ENCODE results near the gene CADPS2.
"Not testable (repeated sequence)": the region's sequence is repeated elsewhere in the genome, so short reads cannot be mapped to it uniquely, and the experiment has no call there.

CADPS2 gene

GRCh38 chr7:122658856-122659255, 227.4 kb downstream of the CADPS2 start:
- no peak for DNase-seq

GRCh38 chr7:122653685-122654084, 232.6 kb downstream of the CADPS2 start:
- no peak for DNase-seq

GRCh38 chr7:122652876-122653275, 233.4 kb downstream of the CADPS2 start:
- no peak for DNase-seq

GRCh38 chr7:122651451-122651850, 234.8 kb downstream of the CADPS2 start:
- DNase-seq: no peak

GRCh38 chr7:122643250-122643649, 243.0 kb downstream of the CADPS2 start:
- no peak for DNase-seq

GRCh38 chr7:122638459-122638858, 247.8 kb downstream of the CADPS2 start:
- DNase-seq: no peak

- no peak for DNase-seq
Observed at GRCh38 chr7:122637784-122638183, 248.5 kb downstream of the CADPS2 start.

GRCh38 chr7:122635481-122635880, 250.8 kb downstream of the CADPS2 start:
- DNase-seq: not testable (repeated sequence)

GRCh38 chr7:122633472-122633871, 252.8 kb downstream of the CADPS2 start:
- DNase-seq: no peak

GRCh38 chr7:122632238-122632637, 254.0 kb downstream of the CADPS2 start:
- DNase-seq: no peak

GRCh38 chr7:122629412-122629953, 256.8 kb downstream of the CADPS2 start:
- DNase-seq: no peak

- no peak for DNase-seq
Observed at GRCh38 chr7:122628651-122629411, 257.4 kb downstream of the CADPS2 start.

GRCh38 chr7:122626785-122627184, 259.5 kb downstream of the CADPS2 start:
- DNase-seq: no peak

- no peak for DNase-seq
Observed at GRCh38 chr7:122622682-122623081, 263.6 kb downstream of the CADPS2 start.

GRCh38 chr7:122619664-122620063, 266.6 kb downstream of the CADPS2 start:
- DNase-seq: no peak

- DNase-seq: no peak
Observed at GRCh38 chr7:122618585-122619189, 267.6 kb downstream of the CADPS2 start.

GRCh38 chr7:122616951-122617350, 269.3 kb downstream of the CADPS2 start:
- no peak for DNase-seq

- no peak for DNase-seq
Observed at GRCh38 chr7:122605929-122606328, 280.3 kb downstream of the CADPS2 start.

- DNase-seq: no peak
Observed at GRCh38 chr7:122604251-122604650, 282.0 kb downstream of the CADPS2 start.

GRCh38 chr7:122602800-122603199, 283.5 kb downstream of the CADPS2 start:
- DNase-seq: no peak

- DNase-seq: no peak
Observed at GRCh38 chr7:122600630-122601029, 285.6 kb downstream of the CADPS2 start.

GRCh38 chr7:122600042-122600441, 286.2 kb downstream of the CADPS2 start:
- DNase-seq: no peak

GRCh38 chr7:122597277-122597676, 289.0 kb downstream of the CADPS2 start:
- DNase-seq: no peak

GRCh38 chr7:122595885-122596284, 290.4 kb downstream of the CADPS2 start:
- no peak for DNase-seq

Data from CD4-positive, alpha-beta T cell treated with Interleukin-12 subunit alpha and Interleukin-12 subunit beta, for 1 hour (primary cell).